Neural cell (in vitro differentiated cells): ENCODE results near the gene BANP.
"Not testable (repeated sequence)": the region's sequence is repeated elsewhere in the genome, so short reads cannot be mapped to it uniquely, and the experiment has no call there.

ENCODE experiments used
- CTCF ChIP-seq: fragments of 450-650 bp; IDR thresholded peaks from 2 replicates; pipeline ENCODE4 v1.5.1; 2014; ENCODE audit warnings: antibody characterized with exemption, mild to moderate bottlenecking, moderate library complexity; ENCODE audit not compliant: poor library complexity, severe bottlenecking
- MXI1 ChIP-seq: fragments of 450-650 bp; conservative IDR thresholded peaks from 2 replicates; pipeline ENCODE4 v1.6.1; 2014; ENCODE audit warnings: antibody characterized with exemption, mild to moderate bottlenecking; ENCODE audit not compliant: poor library complexity, severe bottlenecking
- POLR2AphosphoS5 ChIP-seq: IDR thresholded peaks from 2 replicates; pipeline ENCODE4 v1.6.1; 2012
- TAF1 ChIP-seq: IDR thresholded peaks from 2 replicates; pipeline ENCODE4 v1.6.1; 2012; ENCODE audit warnings: low read depth

GRCh38 chr16:88105574-88106140, 154.4 kb downstream of the BANP start:
- not testable (repeated sequence) for TF ChIP-seq TAF1, POLR2AphosphoS5, CTCF, MXI1
